H9 (cell line): ENCODE measurements around the gene EPOP. TPM values are rescaled to one million over a fixed set of nuclear protein-coding genes. Genes with fewer than 3 reads are reported as not detected.

Source experiments
- DNase-seq: peaks from one replicate; pipeline ENCODE4 v3.0.0-alpha.2; 2017
- H2AFZ ChIP-seq: one replicate; pipeline ENCODE4 v1.6.1; 2013; ENCODE audit warnings: mild to moderate bottlenecking, low read length, control low read depth, moderate library complexity
- H2AK5ac ChIP-seq: 2 replicates; pipeline ENCODE4 v1.6.1; 2013; ENCODE audit warnings: low read length, control low read depth, mixed read lengths; ENCODE audit not compliant: insufficient read length
- H2BK120ac ChIP-seq: one replicate; pipeline ENCODE4 v1.6.1; 2013; ENCODE audit warnings: low read depth, mild to moderate bottlenecking, low read length, control low read depth, inconsistent platforms; ENCODE audit not compliant: poor library complexity, severe bottlenecking
- H2BK12ac ChIP-seq: 2 replicates; pipeline ENCODE4 v1.6.1; 2013; ENCODE audit warnings: low read length, control low read depth, mixed read lengths, low read depth; ENCODE audit not compliant: insufficient read length
- H2BK15ac ChIP-seq: 2 replicates; pipeline ENCODE4 v1.6.1; 2013; ENCODE audit warnings: low read depth, low read length, control low read depth
- H2BK20ac ChIP-seq: one replicate; pipeline ENCODE4 v1.6.1; 2013; ENCODE audit warnings: low read depth, mild to moderate bottlenecking, low read length, control low read depth, inconsistent platforms; ENCODE audit not compliant: poor library complexity, severe bottlenecking
- H2BK5ac ChIP-seq: 2 replicates; pipeline ENCODE4 v1.6.1; 2013; ENCODE audit warnings: low read length, control low read depth, mixed read lengths; ENCODE audit not compliant: insufficient read length
- H3K14ac ChIP-seq: 2 replicates; pipeline ENCODE4 v1.6.1; 2013; ENCODE audit warnings: low read length, control low read depth; ENCODE audit not compliant: insufficient read depth
- H3K18ac ChIP-seq: 2 replicates; pipeline ENCODE4 v1.6.1; 2013; ENCODE audit warnings: low read depth, mild to moderate bottlenecking, mixed read lengths, low read length, control low read depth; ENCODE audit not compliant: insufficient read length
- H3K23ac ChIP-seq: 2 replicates; pipeline ENCODE4 v1.6.1; 2013; ENCODE audit warnings: low read length, control low read depth, mixed read lengths, low read depth; ENCODE audit not compliant: insufficient read length
- H3K23me2 ChIP-seq: 2 replicates; pipeline ENCODE4 v1.6.1; 2013; ENCODE audit warnings: low read depth, mild to moderate bottlenecking, mixed read lengths, low read length, control low read depth; ENCODE audit not compliant: insufficient read length, poor library complexity, severe bottlenecking
- H3K27ac ChIP-seq: 2 replicates; pipeline ENCODE4 v1.5.1; 2013; ENCODE audit warnings: low read length, control low read depth, mixed read lengths, low read depth; ENCODE audit not compliant: insufficient read length
- H3K27me3 ChIP-seq: 2 replicates; pipeline ENCODE4 v1.6.1; 2013; ENCODE audit warnings: low read length, control low read depth, inconsistent platforms; ENCODE audit not compliant: insufficient read depth
- H3K4ac ChIP-seq: 2 replicates; pipeline ENCODE4 v1.6.1; 2013; ENCODE audit warnings: low read depth, mild to moderate bottlenecking, control low read depth, inconsistent platforms, low read length, moderate library complexity
- H3K4me1 ChIP-seq: 2 replicates; pipeline ENCODE4 v1.6.1; 2013; ENCODE audit warnings: low read length, control low read depth, inconsistent platforms; ENCODE audit not compliant: insufficient read depth
- H3K4me2 ChIP-seq: 2 replicates; pipeline ENCODE4 v1.6.1; 2013; ENCODE audit warnings: low read length, control low read depth, mixed read lengths; ENCODE audit not compliant: insufficient read length, insufficient read depth
- H3K56ac ChIP-seq: 2 replicates; pipeline ENCODE4 v1.6.1; 2013; ENCODE audit warnings: low read depth, mild to moderate bottlenecking, mixed read lengths, low read length, control low read depth; ENCODE audit not compliant: insufficient read length
- H3K79me1 ChIP-seq: 2 replicates; pipeline ENCODE4 v1.6.1; 2013; ENCODE audit warnings: low read depth, mild to moderate bottlenecking, moderate library complexity, low read length, control low read depth, inconsistent platforms; ENCODE audit not compliant: insufficient read depth, poor library complexity, severe bottlenecking
- H3K79me2 ChIP-seq: 2 replicates; pipeline ENCODE4 v1.6.1; 2013; ENCODE audit warnings: low read length, control low read depth, inconsistent platforms; ENCODE audit not compliant: insufficient read depth
- H3K9ac ChIP-seq: 2 replicates; pipeline ENCODE4 v1.6.1; 2013; ENCODE audit warnings: low read length, control low read depth, mixed read lengths; ENCODE audit not compliant: insufficient read length; ENCODE audit errors: extremely low read depth
- H3K9me3 ChIP-seq: one replicate; pipeline ENCODE4 v1.6.1; 2013; ENCODE audit warnings: low read depth, low read length, inconsistent platforms; ENCODE audit not compliant: control insufficient read depth
- H3T11ph ChIP-seq: one replicate; pipeline ENCODE4 v1.6.1; 2013; ENCODE audit warnings: mild to moderate bottlenecking, low read length, control low read depth, inconsistent platforms
- H4K20me1 ChIP-seq: one replicate; pipeline ENCODE4 v1.6.1; 2013; ENCODE audit not compliant: control insufficient read depth, insufficient read length, insufficient read depth
- H4K5ac ChIP-seq: 2 replicates; pipeline ENCODE4 v1.6.1; 2013; ENCODE audit warnings: low read depth, mild to moderate bottlenecking, mixed read lengths, low read length, control low read depth; ENCODE audit not compliant: insufficient read length
- H4K8ac ChIP-seq: replicated peaks from 2 replicates; pipeline ENCODE4 v1.6.1; 2013; ENCODE audit warnings: low read length, control low read depth, mixed read lengths, low read depth; ENCODE audit not compliant: insufficient read length
- H4K91ac ChIP-seq: 2 replicates; pipeline ENCODE4 v1.6.1; 2013; ENCODE audit warnings: low read depth, mild to moderate bottlenecking, moderate library complexity, mixed read lengths, low read length, control low read depth; ENCODE audit not compliant: insufficient read length
- H3K27ac Mint-ChIP-seq, 3 experiments: 2 replicates in 2 of 3; 3 replicates in 1 of 3; pipeline ENCODE4 v1.8.0; 2020 to 2021; ENCODE audit warnings: mixed read lengths in 3 of 3, mild to moderate bottlenecking in 1 of 3, moderate library complexity in 1 of 3
- H3K27me3 Mint-ChIP-seq: 2 replicates; pipeline ENCODE4 v1.8.0; 2021; ENCODE audit warnings: low read depth, mild to moderate bottlenecking, moderate library complexity, mixed read lengths
- H3K36me3 Mint-ChIP-seq, 3 experiments: 2 replicates in 2 of 3; 3 replicates in 1 of 3; pipeline ENCODE4 v1.8.0; 2020 to 2021; ENCODE audit warnings: low read depth in 3 of 3, mixed read lengths in 3 of 3; ENCODE audit not compliant: insufficient read depth in 1 of 3
- H3K4me1 Mint-ChIP-seq, 2 experiments: 2 replicates each; pipeline ENCODE4 v1.8.0; 2020; ENCODE audit warnings: mixed read lengths in 2 of 2
- H3K4me3 Mint-ChIP-seq, 2 experiments: 2 replicates in 1 of 2; 3 replicates in 1 of 2; pipeline ENCODE4 v1.8.0; 2020 to 2021; ENCODE audit warnings: mild to moderate bottlenecking in 2 of 2, mixed read lengths in 2 of 2, moderate library complexity in 1 of 2
- H3K9me3 Mint-ChIP-seq, 2 experiments: 2 replicates in 1 of 2; 3 replicates in 1 of 2; pipeline ENCODE4 v1.8.0; 2020; ENCODE audit warnings: mild to moderate bottlenecking in 2 of 2, mixed read lengths in 2 of 2, moderate library complexity in 1 of 2
- CTCF ChIP-seq: fragments of 200-600 bp; sonication (generic); conservative IDR thresholded peaks from 3 replicates; pipeline ENCODE4 v1.8.0; 2021; ENCODE audit warnings: antibody characterized with exemption, mild to moderate bottlenecking
- WGBS: extraction: QIAGEN DNeasy Blood & Tissue Kit; methylation state at CpG from one replicate; pipeline ENCODE4 v1.1.7; 2013; ENCODE audit warnings: missing lambda C conversion rate, low lambda C conversion rate, mixed read lengths; ENCODE audit not compliant: insufficient read length; ENCODE audit errors: extremely low coverage; 5-methylcytosine and 5-hydroxymethylcytosine counted together
- total RNA-seq: library from RNA; stranded (reverse); gene quantifications from 2 replicates; pipeline ENCODE4 v1.2.1, GENCODE V29; 2021

Gene EPOP
- total RNA-seq, 1 experiment from 2014 or later: 5.9 TPM

GRCh38 chr17:38710604-38710962 lies 35.8 kb upstream of the EPOP start:
- Histone ChIP-seq H2BK20ac (no peak overlapping the region), H4K91ac (no peak overlapping the region), H3K56ac (no peak overlapping the region), H3K9ac (no peak overlapping the region), H2BK120ac (no peak overlapping the region), H3T11ph (no peak overlapping the region), H2AK5ac (no peak overlapping the region), H4K20me1 (no peaks in the 10 kb centered on the region), H2AFZ (no peak overlapping the region), H3K79me1 (no peaks in the 10 kb centered on the region), H4K5ac (no peak overlapping the region), H2BK5ac (no peak overlapping the region), H3K27me3 (peaks cover 23% of the 10 kb centered on the region; the same call in 1 of the 2 replicates), H3K14ac (no peak overlapping the region), H3K27ac (no peak overlapping the region), H4K8ac (no peak overlapping the region), H3K9me3 (no peaks in the 10 kb centered on the region), H3K23me2 (peaks cover 12% of the 10 kb centered on the region), H3K4me1 (peaks cover 7% of the 10 kb centered on the region; the same call in 1 of the 2 replicates), H3K79me2 (no peaks in the 10 kb centered on the region), H3K23ac (no peak overlapping the region), H3K18ac (no peak overlapping the region), H2BK15ac (no peak overlapping the region), H3K4me2 (no peak overlapping the region), H3K4ac (no peak overlapping the region), H2BK12ac (no peak overlapping the region)
- H3K27ac Mint-ChIP-seq: peak overlapping the region in 1 of 3 experiments; percentile 10; a peak in 1 of 7 replicates
- no peak for DNase-seq
- H3K9me3 Mint-ChIP-seq: no peaks in the 10 kb centered on the region; a peak in 1 of 5 replicates
- H3K27me3 Mint-ChIP-seq: peaks cover 64% of the 10 kb centered on the region
- peaks cover 42 to 75% of the 10 kb centered on the region in 2 experiments for H3K4me1 Mint-ChIP-seq
- H3K36me3 Mint-ChIP-seq: peaks cover 0 to 13% (median 3%) of the 10 kb centered on the region in 3 experiments
- WGBS: no CpG with 5 or more reads among the region's 3 CpGs
- no peak for TF ChIP-seq CTCF
- no peak overlapping the region; a peak in 1 of 5 replicates for H3K4me3 Mint-ChIP-seq
